Right cardiac atrium (tissue), 5 donors: ENCODE results near the gene TPM4. TPM values are rescaled to one million over a fixed set of nuclear protein-coding genes. Genes with fewer than 3 reads are reported as not detected.
"Not testable (repeated sequence)": the region's sequence is repeated elsewhere in the genome, so short reads cannot be mapped to it uniquely, and the experiment has no call there.

Experiments used
- ATAC-seq, 2 donors: fragments of 200-7000 bp; cut with Tn5 transposase; one replicate each; pipeline versions ENCODE4 v1.8.0 to v1.9.1; 2020; ENCODE audit warnings: moderate library complexity in 2 of 2, mild to moderate bottlenecking in 1 of 2
- DNase-seq, 3 donors: peaks; one replicate each; pipeline ENCODE4 v3.0.0-alpha.2; 2020
- H3K27ac ChIP-seq: one replicate; pipeline ENCODE4 v1.5.1; 2013; ENCODE audit warnings: mild to moderate bottlenecking, low read length, control low read depth, moderate library complexity
- H3K27me3 ChIP-seq: one replicate; pipeline ENCODE4 v1.6.1; 2013; ENCODE audit not compliant: control insufficient read depth, insufficient read depth
- H3K4me1 ChIP-seq: one replicate; pipeline ENCODE4 v1.6.1; 2013; ENCODE audit warnings: low read length; ENCODE audit not compliant: control insufficient read depth, insufficient read depth
- H3K4me3 ChIP-seq: one replicate; pipeline ENCODE4 v1.5.1; 2013; ENCODE audit warnings: low read length, control low read depth
- H3K9me3 ChIP-seq: one replicate; pipeline ENCODE4 v1.6.1; 2013; ENCODE audit warnings: low read length; ENCODE audit not compliant: control insufficient read depth
- WGBS: extraction: QIAGEN DNeasy Blood & Tissue Kit; methylation state at CpG from one replicate; pipeline ENCODE4 v1.1.7; 2013; 5-methylcytosine and 5-hydroxymethylcytosine counted together
- intact Hi-C, 4 donors: fragments of 100-400 bp; cut with DNase I; formaldehyde crosslinking; loops; one replicate each; pipeline versions ENCODE4 v1.11.0 to v1.14.0; 2022 to 2023
- long read RNA-seq, 4 donors: library from polyadenylated mRNA; unstranded; transcript quantifications; one replicate each; pipeline ENCODE4 v2.0.0, GENCODE V29; 2020 to 2021
- polyA plus RNA-seq: library from polyadenylated mRNA; stranded (reverse); fragments of 200-250 nt; gene quantifications from one replicate; pipeline ENCODE4 v1.2.3, GENCODE V29; 2013
- total RNA-seq, 4 donors: library from RNA; stranded (reverse); fragmentation: NEBNext Ultra II Directional; extraction: Animal tissue kit (Norgen Biotek cat#: 25700); gene quantifications; one replicate each; pipeline ENCODE4 v1.2.1, GENCODE V29; 2021
- donor health status: healthy with polysubstance abuse.
- donor health status: DM: no; HTN: yes; CAD: no.
- donor health status: DM: no; HTN: no; CAD: no.
- donor health status: DM: no; HTN: yes; CAD: no; lungs with severe emphysema.
- donor health status: DM: yes; HTN: yes; CAD: no.

TPM4 gene
- total RNA-seq (100 to 1,000 TPM in 3 of 4 donors, 10 to 100 TPM in 1; 87.7 to 226 (median 130) TPM), polyA plus RNA-seq (137 TPM)
- long read RNA-seq, donor 1, transcript TPM4-201 (8 exons, 2,666 nt) = major isoform, 181 of 310 reads
- long read RNA-seq, donor 1, transcript TPM4-213 (1 exons, 2,672 nt) = minor isoform, 12 of 310 reads
- long read RNA-seq, donor 1, partial matches to known transcripts = 103 of 310 reads
- long read RNA-seq, donor 1, other reads (novel, unspliced or antisense) = 10 of 310 reads
- long read RNA-seq, donor 2, transcript TPM4-201 (8 exons, 2,666 nt) = major isoform, 80 of 161 reads
- long read RNA-seq, donor 2, partial matches to known transcripts = 67 of 161 reads
- long read RNA-seq, donor 2, other reads (novel, unspliced or antisense) = 7 of 161 reads
- long read RNA-seq, donor 3, transcript TPM4-201 (8 exons, 2,666 nt) = major isoform, 907 of 1,201 reads
- long read RNA-seq, donor 3, transcript TPM4-213 (1 exons, 2,672 nt) = minor isoform, 12 of 1,201 reads
- long read RNA-seq, donor 3, transcript TPM4-202 (9 exons, 1,417 nt) = minor isoform, 19 of 1,201 reads
- long read RNA-seq, donor 3, partial matches to known transcripts = 229 of 1,201 reads
- long read RNA-seq, donor 3, other reads (novel, unspliced or antisense) = 34 of 1,201 reads
- long read RNA-seq, donor 4, transcript TPM4-201 (8 exons, 2,666 nt) = major isoform, 65 of 115 reads
- long read RNA-seq, donor 4, partial matches to known transcripts = 42 of 115 reads
- long read RNA-seq, donor 4, other reads (novel, unspliced or antisense) = 4 of 115 reads

DNA sequence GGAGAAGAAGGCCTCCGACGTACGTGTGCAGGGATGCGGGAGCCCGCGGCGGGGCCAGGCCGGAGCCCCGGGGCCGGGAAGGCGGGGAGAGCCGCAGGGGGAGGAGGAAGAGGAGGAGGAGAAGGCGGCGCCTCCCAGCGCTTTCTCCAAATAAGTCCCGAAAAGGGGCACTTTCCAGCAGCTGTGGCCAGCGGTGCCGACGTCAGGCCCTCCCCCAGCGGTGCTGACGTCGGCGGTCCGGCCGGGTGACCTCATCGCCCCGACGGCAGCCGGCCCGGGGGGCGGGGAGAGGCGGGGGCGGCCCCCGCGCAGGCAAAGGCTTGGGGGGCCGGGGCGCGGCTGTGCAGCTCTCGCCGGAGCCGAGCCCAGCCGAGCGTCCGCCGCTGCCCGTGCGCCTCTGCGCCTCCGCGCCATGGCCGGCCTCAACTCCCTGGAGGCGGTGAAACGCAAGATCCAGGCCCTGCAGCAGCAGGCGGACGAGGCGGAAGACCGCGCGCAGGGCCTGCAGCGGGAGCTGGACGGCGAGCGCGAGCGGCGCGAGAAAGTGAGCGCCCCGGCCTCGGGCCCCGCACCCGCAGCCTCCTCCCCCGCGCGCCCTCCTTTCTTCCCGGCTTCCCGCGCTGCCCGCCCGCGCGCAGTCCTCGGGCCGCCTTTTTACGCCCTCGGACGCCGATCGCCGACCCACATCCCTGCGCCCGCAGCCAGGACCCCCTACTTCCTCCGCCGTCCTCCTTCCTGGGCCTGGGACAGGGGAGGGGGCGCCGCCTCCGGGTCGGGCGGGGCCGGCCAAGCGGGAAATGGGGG lies at the start of gene TPM4:
Gene TPM4 (plus strand): TSS at position 342 of the 804 bp plus-strand sequence. CDS start 71 bp downstream, at position 413.
- H3K27ac ChIP-seq = peak within 1 kb of the TSS; percentile 94
- under 1% methylated on average over 99 of the region's 101 CpGs for WGBS
- peaks cover 4% of the 10 kb centered on the region for H3K4me1 ChIP-seq
- ATAC-seq (peak; percentile 88 to 94), DNase-seq (peak; percentile 95 to 97 (median 97))
- intact Hi-C loops = no loop called here
- peak within 1 kb of the TSS; percentile 94 for H3K4me3 ChIP-seq
- H3K27me3 ChIP-seq = no peaks in the 10 kb centered on the region
- no peaks in the 10 kb centered on the region for H3K9me3 ChIP-seq

DNA sequence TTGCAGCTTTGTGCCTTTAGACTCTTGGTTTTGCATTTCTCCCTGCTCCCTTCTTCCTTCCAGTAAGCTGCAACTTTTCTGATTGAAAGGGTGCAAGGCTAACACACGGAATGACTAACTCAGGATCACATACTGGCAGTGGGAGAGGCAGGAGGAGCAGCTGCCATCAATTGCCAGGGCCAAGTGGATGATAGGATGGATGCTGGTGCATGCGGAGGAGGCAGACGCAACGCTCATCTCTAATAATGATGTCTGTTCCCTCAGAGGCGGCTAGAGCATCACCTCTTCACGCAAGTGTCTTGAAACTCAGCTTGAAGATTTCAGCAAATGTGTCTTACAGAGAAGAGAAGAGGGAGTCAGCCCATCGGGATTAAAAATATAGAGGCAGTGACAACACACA lies 49.5 kb upstream of the TPM4 start:
- ATAC-seq (no peak), DNase-seq (no peak)
- Histone ChIP-seq H3K27ac (no peak overlapping the region), H3K4me1 (no peaks in the 10 kb centered on the region), H3K9me3 (no peaks in the 10 kb centered on the region), H3K4me3 (no peak overlapping the region), H3K27me3 (no peaks in the 10 kb centered on the region)
- intact Hi-C loops = no loop called here
- 74% methylated on average over 7 of the region's 7 CpGs for WGBS

DNA sequence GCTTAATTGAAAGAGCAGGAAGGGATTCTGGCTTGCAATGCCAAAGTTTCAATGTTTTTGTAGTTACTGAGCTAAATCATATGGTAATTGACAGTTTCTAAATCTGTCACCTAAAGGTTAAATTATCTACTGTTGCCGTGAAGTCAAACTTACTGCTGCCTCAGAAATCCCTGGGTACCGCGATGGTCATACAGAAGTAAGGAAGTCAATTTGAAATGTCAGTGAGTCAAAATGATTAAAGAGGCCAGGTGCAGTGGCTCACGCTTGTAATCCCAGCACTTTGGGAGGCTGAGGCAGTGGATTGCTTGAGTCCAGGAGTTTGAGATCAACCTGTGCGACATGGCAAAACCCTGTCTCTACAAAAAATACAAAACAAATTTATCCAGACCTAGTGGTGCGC lies 48.8 kb upstream of the TPM4 start:
- ATAC-seq (no peak), DNase-seq (no peak)
- Histone ChIP-seq H3K4me1 (no peaks in the 10 kb centered on the region), H3K27me3 (no peaks in the 10 kb centered on the region), H3K27ac (no peak overlapping the region), H3K4me3 (no peak overlapping the region), H3K9me3 (no peaks in the 10 kb centered on the region)
- intact Hi-C loops = no loop called here
- 57% methylated on average over 6 of the region's 6 CpGs for WGBS

DNA sequence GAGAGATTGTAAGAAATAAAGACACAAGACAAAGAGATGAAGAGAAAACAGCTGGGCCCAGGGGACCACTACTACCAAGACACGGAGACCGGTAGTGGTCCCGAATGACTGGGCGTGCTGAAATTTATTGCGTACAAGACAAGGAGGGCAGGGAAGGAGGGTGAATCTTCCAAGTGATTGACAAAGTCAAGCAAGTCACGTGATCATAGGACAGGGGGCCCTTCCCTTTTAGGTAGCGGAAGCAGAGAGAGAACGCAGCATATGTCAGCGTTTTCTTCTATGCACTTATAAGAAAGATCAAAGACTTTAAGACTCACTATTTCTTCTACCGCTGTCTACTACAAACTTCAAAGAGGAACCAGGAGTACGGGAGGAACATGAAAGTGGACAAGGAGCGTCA lies 46.1 kb upstream of the TPM4 start:
- ATAC-seq, H3K27ac ChIP-seq, H3K4me3 ChIP-seq, H3K9me3 ChIP-seq, DNase-seq, H3K27me3 ChIP-seq, H3K4me1 ChIP-seq, intact Hi-C loops: not testable (repeated sequence)
- 85% methylated on average over 12 of the region's 12 CpGs for WGBS

DNA sequence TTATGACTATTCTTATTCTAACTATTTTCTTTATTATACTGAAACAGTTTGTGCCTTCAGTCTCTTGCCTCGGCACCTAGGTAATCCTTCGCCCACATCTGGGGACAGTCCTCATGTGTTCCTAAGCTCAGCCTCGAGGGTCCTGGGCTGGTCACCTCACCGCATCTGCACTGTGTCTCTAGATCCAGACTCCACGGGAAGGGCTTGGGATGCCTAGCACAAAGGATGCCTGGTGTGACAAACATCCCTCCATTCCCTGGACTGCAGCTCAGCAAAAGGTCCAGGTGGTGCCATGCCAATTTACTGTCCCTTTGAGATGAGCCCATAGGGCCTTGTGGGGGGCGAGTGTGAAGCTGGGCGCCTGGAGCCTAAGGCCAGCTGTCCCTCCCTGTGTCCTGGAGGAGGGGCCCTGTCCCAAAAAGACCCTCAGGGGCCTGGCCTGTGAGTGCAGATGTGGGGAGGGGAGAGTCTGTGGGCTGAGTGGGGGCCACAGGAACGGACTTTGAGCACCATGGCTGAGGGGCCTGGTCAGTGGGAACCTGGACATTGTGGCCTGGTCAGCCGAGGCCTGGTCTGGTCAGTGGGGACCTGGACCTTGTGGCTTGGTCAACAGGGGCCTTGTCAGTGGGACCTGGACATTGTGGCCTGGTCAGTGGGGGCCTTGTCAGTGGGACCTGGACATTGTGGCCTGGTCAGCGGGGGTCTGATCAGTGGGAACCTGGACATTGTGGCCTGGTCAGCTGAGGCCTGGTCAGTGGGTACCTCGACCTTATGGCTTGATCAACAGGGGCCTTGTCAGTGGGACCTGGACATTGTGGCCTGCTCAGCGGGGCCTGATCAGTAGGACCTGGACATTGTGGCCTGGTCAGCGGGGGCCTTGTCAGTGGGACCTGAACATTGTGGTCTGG lies 45.1 kb upstream of the TPM4 start:
- H3K27ac ChIP-seq = no peak overlapping the region
- H3K27me3 ChIP-seq = no peaks in the 10 kb centered on the region
- no peak overlapping the region for H3K4me3 ChIP-seq
- H3K9me3 ChIP-seq = no peaks in the 10 kb centered on the region
- ATAC-seq = no peak
- intact Hi-C loops = no loop called here
- 89% methylated on average over 13 of the region's 13 CpGs for WGBS
- no peaks in the 10 kb centered on the region for H3K4me1 ChIP-seq
- no peak for DNase-seq

DNA sequence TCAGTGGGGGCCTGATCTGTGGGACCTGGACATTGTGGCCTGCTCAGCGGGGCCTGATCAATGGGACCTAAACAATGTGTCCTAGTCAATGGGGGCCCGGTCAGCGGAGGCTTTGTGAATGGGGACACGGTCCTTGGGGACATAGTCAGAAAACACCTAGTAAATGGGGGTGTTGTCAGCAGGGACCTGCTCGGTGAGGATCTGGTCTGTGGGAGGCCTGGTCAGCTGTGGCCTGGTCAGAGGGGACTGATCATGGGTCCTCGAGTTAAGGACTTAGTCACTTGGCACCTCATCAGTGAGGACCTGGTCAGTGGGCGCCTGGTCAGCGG lies 44.5 kb upstream of the TPM4 start:
- Histone ChIP-seq H3K4me1 (no peaks in the 10 kb centered on the region), H3K9me3 (no peaks in the 10 kb centered on the region), H3K4me3 (no peak overlapping the region), H3K27ac (no peak overlapping the region), H3K27me3 (no peaks in the 10 kb centered on the region)
- DNase-seq (no peak), ATAC-seq (no peak)
- intact Hi-C loops = no loop called here
- WGBS = 93% methylated on average over 8 of the region's 8 CpGs

DNA sequence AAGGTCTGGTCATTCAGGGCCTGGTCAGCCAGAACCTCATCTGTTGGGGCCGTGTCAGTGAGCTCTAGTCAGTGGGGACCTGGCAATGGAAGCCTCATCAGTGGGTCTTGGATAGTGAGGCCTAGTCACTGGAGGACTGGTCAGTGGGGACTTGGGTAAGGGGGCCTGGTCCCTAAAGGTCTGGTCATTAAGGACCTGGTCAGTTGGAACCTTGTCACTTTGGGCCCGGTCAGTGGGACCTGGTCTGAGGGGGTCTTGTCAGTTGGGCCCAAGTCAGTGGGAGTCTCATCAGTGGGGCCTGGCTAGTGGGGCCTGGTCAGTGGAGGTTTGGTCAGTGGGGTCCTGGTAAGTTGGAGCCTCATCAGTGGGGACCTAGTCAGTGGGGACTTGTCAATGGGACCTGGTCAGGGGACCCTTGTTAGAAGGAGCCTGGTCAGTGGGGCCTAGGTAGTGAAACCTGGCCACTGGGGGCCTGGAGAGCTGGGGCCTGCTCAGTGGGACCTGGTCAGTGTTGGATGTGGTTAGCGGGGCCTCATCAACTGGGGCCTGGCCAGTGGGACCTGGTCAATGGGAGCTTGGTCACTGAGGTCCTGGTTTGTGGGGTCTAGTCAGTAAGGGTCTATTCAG lies 43.7 kb upstream of the TPM4 start:
- Histone ChIP-seq H3K4me1 (no peaks in the 10 kb centered on the region), H3K27ac (no peak overlapping the region), H3K4me3 (no peak overlapping the region), H3K27me3 (no peaks in the 10 kb centered on the region), H3K9me3 (no peaks in the 10 kb centered on the region)
- no peak for DNase-seq
- intact Hi-C loops = no loop called here
- ATAC-seq = no peak
- 97% methylated on average over 3 of the region's 3 CpGs for WGBS

DNA sequence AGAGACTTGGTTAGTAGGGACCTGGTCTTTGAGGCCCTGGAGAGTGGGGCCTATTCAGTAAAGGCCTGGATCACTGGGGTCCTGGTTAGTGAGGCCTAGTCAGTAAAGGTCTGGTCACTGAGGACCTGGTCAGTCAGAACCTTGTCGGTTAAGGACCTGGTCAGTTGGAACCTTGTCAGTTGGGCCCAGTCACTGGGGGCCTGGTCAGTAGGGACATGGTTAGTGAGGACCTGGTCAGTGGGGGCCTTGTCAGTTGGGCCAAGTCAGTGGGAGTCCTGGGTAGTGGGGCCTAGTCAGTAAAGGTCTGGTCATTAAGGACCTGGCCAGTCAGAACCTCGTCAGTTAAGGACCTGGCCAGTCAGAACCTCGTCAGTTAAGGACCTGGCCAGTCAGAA lies 43.2 kb upstream of the TPM4 start:
- H3K27me3 ChIP-seq = no peaks in the 10 kb centered on the region
- DNase-seq = no peak
- ATAC-seq = no peak
- H3K4me3 ChIP-seq = no peak overlapping the region
- H3K9me3 ChIP-seq = no peaks in the 10 kb centered on the region
- intact Hi-C loops = no loop called here
- H3K4me1 ChIP-seq = no peaks in the 10 kb centered on the region
- 93% methylated on average over 3 of the region's 3 CpGs for WGBS
- H3K27ac ChIP-seq = no peak overlapping the region

DNA sequence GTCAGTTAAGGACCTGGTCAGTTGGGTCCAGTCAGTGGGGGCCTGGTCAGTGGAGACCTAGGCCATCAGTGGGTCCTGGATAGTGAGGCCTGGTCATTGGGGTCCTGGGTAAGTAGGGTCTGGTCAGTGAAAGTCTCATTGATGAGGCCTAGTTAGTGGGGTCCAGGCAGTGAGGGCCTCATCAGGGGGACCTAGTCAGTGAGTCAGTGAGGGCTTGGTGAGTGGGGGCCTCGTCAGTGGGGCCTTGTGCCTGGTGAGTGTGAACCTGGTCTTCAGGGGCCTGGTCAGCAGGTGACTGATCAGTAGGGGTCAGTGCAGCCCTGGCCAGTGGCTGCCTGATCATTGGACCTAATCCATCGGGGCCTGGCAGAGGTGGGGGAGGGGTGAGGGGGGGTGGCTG lies 42.6 kb upstream of the TPM4 start:
- no peaks in the 10 kb centered on the region for H3K9me3 ChIP-seq
- no peak for DNase-seq
- WGBS = 76% methylated on average over 2 of the region's 2 CpGs
- no peak overlapping the region for H3K27ac ChIP-seq
- intact Hi-C loops = no loop called here
- no peak for ATAC-seq
- H3K27me3 ChIP-seq = no peaks in the 10 kb centered on the region
- no peaks in the 10 kb centered on the region for H3K4me1 ChIP-seq
- H3K4me3 ChIP-seq = no peak overlapping the region

DNA sequence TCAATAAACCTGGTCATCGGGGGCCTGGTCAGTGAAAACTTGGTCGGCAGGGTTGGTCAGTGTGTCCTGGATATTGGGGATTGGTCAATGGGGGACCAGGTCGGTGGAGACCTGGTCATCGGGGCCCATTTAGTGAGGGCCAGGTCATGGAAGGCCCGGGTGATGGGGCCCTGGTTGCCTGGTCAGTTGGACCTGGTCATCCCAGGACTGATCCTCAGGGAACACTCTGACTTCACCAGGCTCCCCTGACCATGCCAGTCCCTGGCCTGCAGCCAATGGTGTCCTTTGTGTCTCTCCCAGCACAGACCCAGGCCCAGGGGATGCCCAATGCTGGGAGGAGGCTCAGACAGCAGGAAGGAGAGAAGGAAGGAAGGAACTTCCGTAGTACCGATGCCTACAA lies 42.1 kb upstream of the TPM4 start:
- ATAC-seq (no peak), DNase-seq (no peak)
- Histone ChIP-seq H3K4me1 (no peaks in the 10 kb centered on the region), H3K4me3 (no peak overlapping the region), H3K9me3 (no peaks in the 10 kb centered on the region), H3K27ac (no peak overlapping the region), H3K27me3 (no peaks in the 10 kb centered on the region)
- WGBS = 81% methylated on average over 7 of the region's 7 CpGs
- intact Hi-C loops = no loop called here
